ENCODE results near the gene HSBP1. TPM values are rescaled to one million over a fixed set of nuclear protein-coding genes. Genes with fewer than 3 reads are reported as not detected.

The HSBP1 gene
- total RNA-seq, 1 donor from 2014 or later: 218 TPM

DNA sequence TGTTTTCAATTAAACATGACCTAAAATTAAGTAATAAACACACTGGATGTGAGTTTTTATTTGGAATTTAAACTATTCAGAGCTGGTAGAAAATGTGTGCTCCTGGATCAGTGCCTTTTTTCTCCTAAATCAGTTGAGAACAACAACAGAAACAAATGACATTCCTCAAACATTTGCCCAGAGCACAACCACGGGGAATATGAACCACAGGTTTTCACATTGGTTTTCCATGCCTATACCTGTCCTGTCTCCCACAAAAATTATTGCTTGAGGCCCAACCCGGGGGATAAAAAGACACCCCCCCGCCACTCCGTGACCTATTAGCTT lies 6.8 kb downstream of the HSBP1 start:
- H3K4me3 Mint-ChIP-seq (ENCODE audit: unreplicated experiment): no peak overlapping the region
- TF ChIP-seq CTCF (IDR thresholded peaks at IDR 0.05; ENCODE audit: partially characterized antibody, unreplicated experiment): no peak
- H3K36me3 Mint-ChIP-seq (ENCODE audit: unreplicated experiment): no peaks in the 10 kb centered on the region
- no peaks in the 10 kb centered on the region for H3K27me3 Mint-ChIP-seq (ENCODE audit: unreplicated experiment)
- no peaks in the 10 kb centered on the region for H3K4me1 Mint-ChIP-seq (ENCODE audit: low read depth, unreplicated experiment)
- DNase-seq: no peak
- H3K9me3 Mint-ChIP-seq (ENCODE audit: unreplicated experiment): no peaks in the 10 kb centered on the region
- peak overlapping the region; percentile 62 for H3K27ac Mint-ChIP-seq (ENCODE audit: unreplicated experiment)

DNA sequence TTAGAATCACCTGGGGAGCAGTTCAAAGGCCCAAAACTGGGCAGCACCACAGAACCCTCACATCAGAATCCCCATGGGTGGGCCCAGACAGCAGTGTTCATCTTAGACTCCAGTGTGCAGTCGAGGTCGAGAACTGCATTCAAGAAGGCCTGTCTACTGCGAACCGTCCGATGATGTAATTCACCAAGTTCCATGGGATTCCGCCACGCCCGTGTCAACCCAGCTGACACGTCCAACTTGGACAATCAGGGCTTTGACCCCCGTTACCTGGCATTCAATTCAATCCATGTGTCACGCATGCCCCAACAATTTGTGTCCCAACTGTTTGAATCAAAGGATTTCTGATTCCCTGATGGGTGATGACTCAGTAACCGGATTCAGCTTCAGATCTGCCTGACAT lies 9.2 kb downstream of the HSBP1 start:
- Mint-ChIP-seq H3K27me3 (ENCODE audit: unreplicated experiment) (peaks cover 2% of the 10 kb centered on the region), H3K27ac (ENCODE audit: unreplicated experiment) (no peak overlapping the region), H3K4me3 (ENCODE audit: unreplicated experiment) (no peak overlapping the region), H3K36me3 (ENCODE audit: unreplicated experiment) (no peaks in the 10 kb centered on the region), H3K4me1 (ENCODE audit: low read depth, unreplicated experiment) (no peaks in the 10 kb centered on the region), H3K9me3 (ENCODE audit: unreplicated experiment) (no peaks in the 10 kb centered on the region)
- no peak for DNase-seq
- TF ChIP-seq CTCF (IDR thresholded peaks at IDR 0.05; ENCODE audit: partially characterized antibody, unreplicated experiment): no peak

DNA sequence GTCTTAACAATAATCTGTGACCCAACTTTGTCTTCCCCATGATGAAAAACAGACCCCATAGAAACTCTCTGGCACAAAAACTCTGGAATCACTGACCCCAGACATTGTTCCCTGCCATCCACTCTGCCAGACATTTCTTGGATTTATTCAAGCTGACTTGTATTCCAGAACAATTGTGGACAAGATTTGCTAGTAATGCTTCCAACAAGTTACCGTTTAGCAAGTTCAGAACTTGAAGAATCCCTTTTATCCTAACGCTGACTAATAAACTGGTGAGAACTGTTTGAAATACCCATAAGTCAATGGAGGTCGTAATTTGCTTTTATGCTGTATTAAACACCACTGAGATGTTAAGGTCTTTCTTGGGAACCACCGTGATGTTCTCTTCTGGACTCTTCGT lies 10.5 kb downstream of the HSBP1 start:
- TF ChIP-seq CTCF (IDR thresholded peaks at IDR 0.05; ENCODE audit: partially characterized antibody, unreplicated experiment): no peak
- Mint-ChIP-seq H3K9me3 (ENCODE audit: unreplicated experiment) (no peaks in the 10 kb centered on the region), H3K36me3 (ENCODE audit: unreplicated experiment) (no peaks in the 10 kb centered on the region), H3K4me3 (ENCODE audit: unreplicated experiment) (no peak overlapping the region), H3K27me3 (ENCODE audit: unreplicated experiment) (peaks cover 2% of the 10 kb centered on the region), H3K27ac (ENCODE audit: unreplicated experiment) (no peak overlapping the region), H3K4me1 (ENCODE audit: low read depth, unreplicated experiment) (no peaks in the 10 kb centered on the region)
- no peak for DNase-seq

DNA sequence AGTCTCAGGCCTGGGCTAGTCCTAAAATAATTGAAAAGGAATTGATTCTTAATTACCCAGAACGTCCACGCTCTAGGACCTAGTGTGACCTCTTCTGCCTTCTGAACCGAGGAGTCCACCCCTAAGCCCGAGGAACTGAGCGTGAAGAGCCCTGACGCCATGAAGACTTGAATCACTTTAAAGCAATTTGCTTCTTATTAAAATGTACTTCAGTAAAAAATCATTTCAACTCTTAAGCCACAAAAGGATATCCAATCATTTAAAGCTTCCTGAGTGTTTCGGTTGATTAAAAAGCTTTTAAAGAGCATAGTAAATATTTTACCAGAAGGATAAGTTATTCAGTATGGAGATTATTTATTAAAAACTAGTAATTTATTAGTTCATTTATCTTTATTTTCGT lies 11.6 kb downstream of the HSBP1 start:
- Mint-ChIP-seq H3K36me3 (ENCODE audit: unreplicated experiment) (no peaks in the 10 kb centered on the region), H3K27ac (ENCODE audit: unreplicated experiment) (no peak overlapping the region), H3K4me1 (ENCODE audit: low read depth, unreplicated experiment) (no peaks in the 10 kb centered on the region), H3K9me3 (ENCODE audit: unreplicated experiment) (no peaks in the 10 kb centered on the region), H3K27me3 (ENCODE audit: unreplicated experiment) (peaks cover 2% of the 10 kb centered on the region), H3K4me3 (ENCODE audit: unreplicated experiment) (no peak overlapping the region)
- no peak for DNase-seq
- no peak for TF ChIP-seq CTCF (IDR thresholded peaks at IDR 0.05; ENCODE audit: partially characterized antibody, unreplicated experiment)

- Mint-ChIP-seq H3K36me3 (ENCODE audit: unreplicated experiment) (no peaks in the 10 kb centered on the region), H3K4me1 (ENCODE audit: low read depth, unreplicated experiment) (peaks cover 8% of the 10 kb centered on the region), H3K4me3 (ENCODE audit: unreplicated experiment) (no peak overlapping the region), H3K9me3 (ENCODE audit: unreplicated experiment) (peaks cover 2% of the 10 kb centered on the region), H3K27me3 (ENCODE audit: unreplicated experiment) (peaks cover 9% of the 10 kb centered on the region), H3K27ac (ENCODE audit: unreplicated experiment) (no peak overlapping the region)
- DNase-seq: peak; percentile 92
- peak; percentile 94 for TF ChIP-seq CTCF (IDR thresholded peaks at IDR 0.05; ENCODE audit: partially characterized antibody, unreplicated experiment)
These were observed 18.6 kb downstream of the HSBP1 start for GRCh38 chr16:83826146-83826913.

Data from glutamatergic neuron (in vitro differentiated cells).